A204.1 (cell line): Measurements from ENCODE around the gene PDIA5.
A peak's percentile ranks its signal among the peaks of the same experiment; 100 is the strongest.

ENCODE experiments used
- FAIRE-seq: peaks from 2 replicates; lab custom pipeline; 2012; peaks lifted over from hg19 to GRCh38; lab: Jason Lieb, UNC

Gene PDIA5

DNA sequence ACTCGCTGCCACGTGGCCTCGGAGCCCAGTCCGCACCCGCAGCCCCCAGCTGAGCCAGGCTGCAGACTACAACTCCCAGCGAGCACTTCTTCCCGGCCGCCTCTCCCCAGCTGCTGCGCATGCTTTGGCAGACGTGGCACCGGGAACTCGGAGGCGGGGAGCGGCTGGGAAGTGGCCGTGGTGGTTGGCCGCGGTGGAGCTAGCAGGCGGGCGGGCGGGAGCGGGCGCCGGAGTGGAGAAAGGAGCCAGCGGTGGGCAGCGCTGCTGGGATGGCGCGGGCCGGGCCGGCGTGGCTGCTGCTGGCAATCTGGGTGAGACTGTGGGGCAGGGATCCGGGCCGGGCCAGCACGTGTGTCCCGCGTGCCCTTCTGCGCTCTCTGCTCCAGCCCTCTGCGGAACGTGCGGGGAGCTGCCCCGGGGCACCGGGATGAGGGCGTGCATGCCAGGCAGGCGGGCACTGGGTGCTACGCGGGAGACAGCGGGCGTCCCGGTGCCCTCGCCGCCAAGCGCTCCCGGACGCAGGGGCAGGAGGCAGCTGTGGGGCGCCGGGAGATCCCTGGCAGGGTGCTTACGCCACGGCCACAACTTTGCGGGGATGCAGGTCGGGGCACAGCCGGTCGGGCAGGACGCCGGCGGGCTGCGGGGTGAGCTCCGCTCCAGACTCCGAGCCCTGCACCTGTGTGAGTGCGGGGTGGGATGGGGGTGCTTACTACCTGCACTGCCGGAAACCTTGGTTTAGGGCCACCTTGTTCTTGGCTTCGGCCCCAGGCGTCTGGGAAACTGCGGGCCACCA lies at the start of gene PDIA5:
TSS of gene PDIA5 (plus strand) at position 130 of the 793 bp plus-strand sequence. CDS start at position 270, 140 bp downstream.
- FAIRE-seq = no peak

DNA sequence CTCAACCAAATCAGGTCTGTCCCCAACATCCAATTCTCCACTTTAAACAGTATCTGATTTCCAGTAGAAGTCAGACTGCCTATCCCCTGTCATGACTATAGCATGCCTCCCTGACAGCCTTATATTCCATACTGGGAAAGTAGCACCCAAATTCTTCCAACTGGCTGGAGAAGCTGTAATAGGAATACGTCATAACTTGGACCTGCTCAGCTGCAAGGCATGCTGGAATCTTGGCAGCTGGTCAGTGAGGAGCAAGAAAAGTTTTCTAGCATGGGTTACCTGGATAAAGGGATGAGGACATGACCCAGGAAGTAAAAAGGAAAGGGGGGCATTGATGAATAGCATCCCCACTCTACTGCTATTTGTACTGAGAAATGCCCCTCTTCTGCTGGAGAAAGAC lies 48.1 kb upstream of the PDIA5 start:
- no peak for FAIRE-seq

DNA sequence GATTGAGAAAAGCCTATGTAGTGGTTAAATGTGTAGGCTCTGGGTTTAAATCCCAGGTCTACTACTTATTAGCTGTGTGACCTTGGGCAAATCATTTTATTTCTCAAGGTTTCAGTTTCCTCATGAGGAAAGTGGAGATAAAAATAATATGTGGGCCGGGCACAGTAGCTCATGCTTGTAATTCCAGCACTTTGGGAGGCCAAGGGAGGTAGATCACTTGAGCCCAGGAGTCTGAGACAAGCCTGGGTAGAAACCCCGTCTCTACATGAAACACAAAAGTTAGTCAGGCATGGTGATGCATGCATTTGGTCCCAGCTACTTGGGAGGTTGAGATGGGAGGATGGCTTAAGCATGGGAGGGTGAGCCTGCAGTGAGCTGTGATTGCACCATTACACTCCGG lies 47.7 kb upstream of the PDIA5 start:
- FAIRE-seq = no peak

DNA sequence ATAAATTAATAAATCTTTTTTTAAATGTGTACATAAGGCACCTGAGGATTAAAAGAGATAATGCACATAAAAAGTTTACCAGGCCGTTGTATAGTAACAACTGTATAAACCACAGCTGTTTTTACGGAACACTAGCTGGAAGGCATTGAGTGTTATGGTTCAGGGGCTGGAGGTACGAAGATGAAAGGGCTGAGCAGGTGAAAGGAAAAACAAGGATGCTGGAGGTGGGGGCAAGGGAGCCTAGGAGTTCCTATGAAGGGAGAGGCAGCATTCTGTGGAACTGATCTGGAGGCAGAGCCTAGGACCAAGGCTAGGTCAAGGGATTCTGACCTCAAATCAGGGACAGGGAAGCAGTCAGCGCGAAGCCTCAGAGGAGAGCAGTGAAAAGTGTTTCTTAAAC lies 47.2 kb upstream of the PDIA5 start:
- no peak for FAIRE-seq

DNA sequence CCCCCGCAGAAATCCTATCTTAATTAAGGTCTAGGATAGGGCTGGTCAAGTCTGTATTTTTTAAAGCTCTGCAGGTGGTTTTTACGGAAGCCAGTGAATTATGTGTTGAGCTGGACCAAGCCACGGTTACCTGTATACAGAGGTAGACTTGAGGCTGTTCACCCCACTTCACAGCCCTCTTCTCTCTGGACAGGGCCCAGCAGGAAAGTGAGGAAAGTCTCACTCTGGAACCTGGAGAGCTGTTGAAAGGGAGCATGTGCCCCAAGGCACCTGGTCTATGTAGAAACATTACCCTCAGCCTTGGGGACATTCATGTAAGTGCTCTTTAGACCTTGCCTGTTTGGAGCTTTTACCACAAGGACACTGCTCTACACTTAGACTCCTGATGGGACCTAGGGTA lies 46.1 kb upstream of the PDIA5 start:
- no peak for FAIRE-seq

DNA sequence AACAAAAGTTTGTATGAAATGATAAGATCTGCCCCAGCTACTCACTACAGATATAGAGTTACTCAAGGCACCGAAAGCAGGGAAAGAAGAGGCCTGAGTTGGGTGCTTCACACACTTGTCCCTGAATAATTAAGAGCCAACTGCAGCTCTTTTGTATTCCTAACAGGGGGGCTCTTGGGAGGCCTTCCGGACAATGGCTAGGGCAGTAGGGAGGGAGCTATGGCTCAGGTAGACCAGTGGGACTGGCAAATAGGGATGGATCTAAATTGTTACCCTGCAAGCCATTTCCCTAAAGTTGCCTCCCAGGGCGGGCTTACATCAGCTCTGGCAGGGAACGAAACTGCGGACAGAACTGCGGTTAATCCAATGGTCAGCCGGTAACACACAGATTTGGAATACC lies 45.4 kb upstream of the PDIA5 start:
- no peak for FAIRE-seq

DNA sequence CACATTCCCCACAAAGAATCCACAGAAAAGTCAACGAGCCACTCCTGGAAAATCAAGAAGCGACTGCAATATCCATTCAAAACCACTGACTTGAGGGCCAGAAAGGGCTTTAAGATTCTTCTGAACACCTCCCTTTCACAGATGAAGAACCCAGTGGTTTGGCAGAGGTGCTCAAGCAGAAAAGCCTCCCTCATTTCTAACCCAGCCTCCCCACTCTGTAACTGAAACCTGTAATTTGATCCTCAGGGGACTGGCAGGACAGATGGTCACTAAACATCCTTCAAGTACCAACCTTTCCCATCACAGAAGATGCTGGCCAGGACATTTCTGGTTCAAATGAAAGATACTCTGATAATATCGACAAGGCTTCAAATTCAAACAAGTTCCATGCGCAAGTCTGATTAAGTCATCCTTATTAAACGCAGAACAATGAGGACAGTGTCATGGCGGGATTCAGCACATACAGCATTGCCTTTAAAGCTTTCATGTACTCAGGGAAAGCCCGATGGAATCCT lies 44.8 kb upstream of the PDIA5 start:
- no peak for FAIRE-seq

DNA sequence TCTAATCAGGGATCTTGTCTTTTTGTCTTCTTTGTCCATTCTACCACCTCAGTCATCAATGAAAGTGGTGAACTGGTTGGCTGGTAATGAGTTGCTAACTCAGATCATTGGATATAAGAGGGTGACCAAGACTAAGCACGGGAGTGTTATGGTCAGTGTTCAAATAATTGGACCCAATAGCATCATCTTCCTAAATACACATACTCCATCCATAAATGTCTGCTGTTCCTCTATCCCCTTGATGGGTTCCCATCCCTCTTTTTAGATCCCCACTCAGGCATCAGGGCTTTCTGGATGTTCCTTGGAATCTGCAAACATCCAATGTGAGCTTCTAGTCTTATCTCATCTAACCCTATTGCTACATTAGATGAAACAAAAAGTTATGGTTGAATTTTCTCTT lies 42.8 kb upstream of the PDIA5 start:
- FAIRE-seq = no peak

DNA sequence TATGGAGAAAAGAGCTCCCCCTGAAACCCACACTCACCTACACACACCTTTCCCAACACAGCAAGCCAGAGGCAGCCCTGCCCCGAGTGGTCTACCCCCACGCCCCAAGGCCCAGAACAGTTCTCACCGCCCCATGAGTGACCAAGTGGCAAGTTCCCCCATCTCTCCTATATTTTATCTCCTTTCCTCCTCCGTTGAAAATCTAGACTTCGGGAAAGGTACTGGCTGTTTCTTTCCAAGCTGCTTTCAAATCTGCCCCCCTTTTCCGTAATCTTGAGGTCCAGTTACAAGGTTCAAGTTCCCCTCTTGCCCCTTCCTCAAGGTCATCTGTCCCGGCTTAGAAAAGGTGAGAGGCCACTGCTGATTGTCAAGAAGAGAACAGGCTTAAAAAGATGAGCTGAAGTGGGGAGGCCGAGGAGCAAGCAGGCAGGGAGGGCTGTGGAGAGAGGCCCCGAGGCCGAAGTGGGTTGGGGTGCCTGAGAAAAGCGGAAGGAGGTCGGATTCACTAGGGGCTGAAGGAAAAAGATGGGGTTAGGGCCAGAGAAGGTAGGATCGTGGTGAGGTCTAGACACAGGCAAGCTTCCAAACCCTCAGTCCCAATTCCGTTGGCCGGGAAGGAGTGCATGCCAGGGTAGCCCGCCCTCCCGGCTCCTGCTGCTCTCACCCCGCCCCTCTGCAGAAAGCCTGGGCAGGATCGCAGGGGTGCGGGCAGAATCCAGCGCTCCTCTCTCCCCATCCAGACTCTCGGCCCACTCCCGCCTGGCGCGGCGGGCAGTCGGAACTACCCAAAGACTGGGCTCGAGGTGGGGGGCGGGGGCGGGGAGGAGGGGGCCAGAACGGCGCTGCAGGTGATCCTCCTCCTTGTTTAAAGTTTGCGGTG lies 40.9 kb upstream of the PDIA5 start:
- FAIRE-seq = no peak

DNA sequence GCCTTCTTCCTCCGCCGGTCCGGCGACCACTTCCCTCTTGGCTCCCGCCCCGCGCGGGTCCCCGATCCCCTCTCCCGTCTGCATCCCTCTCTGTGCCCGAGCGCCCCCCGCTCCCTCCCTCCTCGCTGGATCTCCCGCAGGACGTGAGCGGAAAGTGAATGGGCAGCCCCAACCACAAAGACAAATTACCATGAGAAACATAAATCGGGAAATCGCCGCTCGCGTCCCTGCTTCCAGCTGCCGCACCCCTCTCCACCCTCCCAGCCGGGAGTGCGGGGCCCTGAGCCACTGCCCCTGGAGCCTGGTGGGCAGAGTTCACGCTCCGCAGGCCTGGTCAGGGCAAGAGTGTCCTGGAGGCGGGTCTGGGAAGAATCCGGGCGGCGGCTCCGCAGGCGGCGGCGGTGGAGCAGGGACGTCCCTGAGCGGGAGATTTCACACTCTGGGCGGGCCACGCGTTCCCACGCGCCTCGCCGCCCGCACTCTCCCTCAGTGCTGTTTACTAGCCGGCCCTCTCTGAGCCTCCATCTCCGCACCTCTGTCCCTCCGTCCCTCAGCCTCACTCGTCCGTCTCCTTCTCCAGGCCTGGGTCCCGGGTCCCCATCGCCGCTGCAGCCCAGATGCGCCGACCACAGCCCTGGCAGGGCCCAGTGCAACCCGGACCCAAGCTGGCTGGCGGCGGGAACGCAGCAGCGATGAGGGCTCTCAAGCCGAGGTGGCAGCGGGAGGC lies 40.1 kb upstream of the PDIA5 start:
- no peak for FAIRE-seq

DNA sequence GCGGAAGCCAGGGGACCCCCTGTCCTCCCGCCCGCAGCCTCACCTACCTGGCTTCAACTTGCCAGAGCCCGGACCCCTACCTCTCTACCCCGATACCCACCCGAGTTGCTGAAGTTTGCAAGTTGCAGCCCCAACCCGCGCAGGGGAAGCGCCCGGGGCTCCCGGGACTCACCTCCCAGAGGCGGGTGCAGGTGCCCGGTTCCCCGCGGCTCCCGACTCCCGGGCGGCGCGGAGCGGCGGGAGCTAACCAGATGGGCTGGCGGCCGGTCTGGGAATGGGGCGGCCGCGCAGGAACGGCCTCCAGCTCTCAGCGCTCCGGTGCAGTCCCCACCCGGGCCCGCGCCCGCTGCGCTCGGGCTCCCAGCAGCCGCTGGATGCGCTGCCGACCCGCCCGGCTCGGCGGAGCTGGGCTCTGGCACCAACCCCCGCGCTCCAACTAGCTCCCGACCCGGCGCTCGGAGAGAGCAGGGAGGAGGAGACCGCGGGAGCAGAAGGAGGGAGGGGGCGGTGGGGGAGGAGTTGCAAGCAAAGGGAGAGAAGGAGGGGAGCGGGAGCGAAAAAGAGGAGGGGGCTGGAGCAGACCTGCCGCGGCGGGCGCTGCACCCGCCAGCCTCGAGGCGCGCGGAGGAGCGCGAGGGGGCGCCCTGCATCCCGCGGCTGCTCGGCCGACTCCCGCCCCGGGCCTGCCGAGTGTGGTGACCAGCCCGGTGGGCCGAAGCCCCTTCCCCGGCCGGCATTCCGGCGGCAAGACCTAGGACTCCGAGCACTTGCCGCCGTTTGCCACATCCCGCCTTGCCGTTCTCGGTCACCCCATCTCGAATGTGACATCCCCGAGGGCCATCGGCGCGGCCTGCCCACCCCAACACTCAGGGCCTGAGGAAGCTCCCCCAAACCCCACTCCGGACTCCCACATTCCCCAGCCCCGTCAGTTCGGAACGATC lies 39.3 kb upstream of the PDIA5 start, which contains the start of gene SEMA5B:
TSS of gene SEMA5B (minus strand) at position 472 of the 941 bp plus-strand sequence. CDS start 66,500 bp downstream, outside the sequence.
- no peak for FAIRE-seq

DNA sequence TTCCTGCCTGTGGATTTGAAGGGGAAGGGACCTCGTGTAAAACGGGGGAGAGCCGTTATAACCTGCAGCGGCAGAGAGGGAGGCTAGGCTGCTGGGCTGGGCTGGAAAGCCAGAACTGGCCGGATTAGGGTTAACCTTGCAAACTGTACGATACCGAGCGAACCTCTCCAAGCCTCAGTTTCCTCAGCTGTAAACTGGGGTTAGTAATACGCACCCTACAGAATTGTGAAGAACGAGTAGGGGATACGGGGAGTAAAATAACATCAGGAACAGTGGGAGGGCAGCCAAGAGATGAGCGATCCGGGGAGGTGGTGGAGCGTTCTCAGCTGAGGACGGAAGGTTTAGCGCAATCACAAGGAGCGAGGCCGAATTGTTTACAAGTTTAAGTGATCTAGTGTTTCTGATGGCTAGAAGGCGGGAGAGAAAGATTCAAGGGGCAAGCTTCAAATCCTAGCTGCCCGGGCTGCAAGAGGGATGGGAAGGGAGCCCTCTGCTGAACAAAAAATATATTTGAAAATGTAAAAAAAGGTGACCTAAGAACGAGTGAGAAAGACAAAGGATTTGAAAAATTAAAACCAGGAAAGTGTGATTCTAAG lies 38.5 kb upstream of the PDIA5 start:
- peak; percentile 95 for FAIRE-seq

DNA sequence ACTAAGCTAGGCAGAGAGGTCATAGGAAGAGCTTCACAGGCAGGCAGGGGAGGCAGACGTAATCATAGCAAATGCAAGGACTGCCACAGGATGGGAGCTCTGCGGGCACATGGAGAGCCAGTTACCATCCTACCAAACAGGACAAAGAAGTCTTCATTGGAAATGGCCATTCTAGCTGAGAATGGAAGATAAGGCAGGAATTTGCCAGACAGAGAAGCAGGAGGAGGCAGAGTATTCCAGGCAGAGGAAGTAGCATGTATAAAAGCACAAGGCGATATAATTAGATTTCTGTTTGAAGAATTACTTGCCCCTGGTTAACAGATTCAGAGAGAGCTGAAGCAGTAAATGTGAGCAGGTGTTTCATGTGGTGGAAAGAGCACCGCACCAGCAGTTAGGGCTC lies 35.8 kb upstream of the PDIA5 start:
- no peak for FAIRE-seq

DNA sequence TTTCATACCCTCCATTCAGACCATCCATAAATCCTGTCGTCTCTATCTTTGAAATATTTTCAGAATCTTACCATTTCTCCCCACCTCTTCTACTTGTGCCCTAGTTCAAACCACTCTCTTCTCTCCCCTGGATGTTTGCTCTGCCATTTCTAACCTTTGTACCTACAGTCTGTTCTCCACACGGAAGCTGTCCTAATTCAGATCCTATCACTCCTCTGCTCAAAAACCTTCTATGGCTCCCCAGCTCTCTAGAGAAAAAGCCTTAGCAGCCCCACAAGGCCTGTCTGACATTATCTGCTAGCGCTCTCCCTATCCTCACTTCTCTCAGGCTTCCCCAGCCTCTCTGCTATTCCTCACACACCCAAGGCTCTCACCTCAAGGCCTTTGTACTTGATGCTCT lies 34.8 kb upstream of the PDIA5 start:
- FAIRE-seq = no peak

DNA sequence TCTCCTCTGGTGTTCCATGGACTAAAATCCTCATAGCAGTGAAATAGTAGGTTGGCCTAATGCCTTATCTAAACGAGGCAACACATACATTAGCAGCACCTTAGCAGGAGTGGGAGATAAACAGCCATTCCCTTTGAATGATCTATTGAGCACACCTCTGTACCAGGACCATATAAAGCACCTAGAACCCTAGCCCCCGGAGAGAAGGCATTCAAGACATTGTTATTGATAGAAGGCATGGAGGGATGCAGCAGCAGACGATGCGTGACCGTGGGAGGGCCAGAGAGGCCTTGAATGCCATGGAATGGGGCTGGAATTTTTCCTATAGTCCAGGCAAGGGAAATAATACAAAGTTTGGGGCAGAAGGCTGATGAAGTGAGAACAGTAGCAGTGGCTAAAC lies 32.7 kb upstream of the PDIA5 start:
- no peak for FAIRE-seq

DNA sequence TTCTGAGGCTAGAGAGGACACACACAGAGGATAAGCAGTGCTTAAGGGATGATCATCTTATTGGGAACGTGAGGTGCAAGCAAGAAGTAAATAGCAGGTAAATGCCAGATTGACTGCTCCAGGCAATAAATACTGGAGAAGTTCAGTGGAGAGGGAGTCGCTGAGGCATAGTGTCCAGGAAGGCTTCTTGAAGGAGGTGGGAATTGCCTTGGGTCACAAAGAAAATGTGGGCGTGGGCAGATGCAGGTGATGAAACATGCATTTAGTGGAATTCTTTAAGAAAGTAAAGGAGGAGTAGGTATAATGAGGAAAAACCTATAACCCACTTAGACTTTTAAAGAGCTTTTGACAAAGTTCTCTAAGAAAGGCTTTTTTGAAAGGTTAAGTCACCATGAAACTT lies 31.8 kb upstream of the PDIA5 start:
- FAIRE-seq = no peak

DNA sequence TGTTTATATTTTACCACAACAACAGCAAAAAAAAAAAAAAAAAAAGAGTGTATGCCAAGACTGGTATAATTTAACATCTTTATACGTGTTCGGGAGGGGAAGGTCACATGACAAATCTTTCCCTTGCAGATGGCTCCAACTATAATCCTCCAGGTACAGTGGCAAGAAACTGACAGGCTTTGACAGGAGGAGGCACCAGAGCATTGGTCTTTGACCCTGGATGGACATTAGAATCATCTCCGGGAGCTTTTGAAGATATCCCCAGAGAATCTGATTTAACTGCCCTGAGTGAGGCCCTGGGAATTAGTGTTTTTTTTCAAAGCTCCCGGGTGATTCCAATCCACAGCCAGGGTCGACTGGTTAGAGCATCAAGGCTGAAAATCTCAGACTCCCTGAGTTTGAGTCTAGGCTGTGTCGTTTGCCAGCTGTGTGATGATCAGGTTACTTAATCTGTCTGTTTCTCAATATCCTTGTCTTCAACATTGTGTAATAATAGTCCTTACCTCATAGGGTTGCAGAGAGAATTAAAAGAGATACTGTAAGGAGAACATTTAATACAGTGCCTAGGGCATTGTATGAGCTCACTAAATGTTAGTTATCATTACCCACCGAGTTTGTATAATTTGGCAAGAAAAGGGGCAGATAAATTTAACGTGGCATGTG lies 30.3 kb upstream of the PDIA5 start:
- FAIRE-seq = no peak

DNA sequence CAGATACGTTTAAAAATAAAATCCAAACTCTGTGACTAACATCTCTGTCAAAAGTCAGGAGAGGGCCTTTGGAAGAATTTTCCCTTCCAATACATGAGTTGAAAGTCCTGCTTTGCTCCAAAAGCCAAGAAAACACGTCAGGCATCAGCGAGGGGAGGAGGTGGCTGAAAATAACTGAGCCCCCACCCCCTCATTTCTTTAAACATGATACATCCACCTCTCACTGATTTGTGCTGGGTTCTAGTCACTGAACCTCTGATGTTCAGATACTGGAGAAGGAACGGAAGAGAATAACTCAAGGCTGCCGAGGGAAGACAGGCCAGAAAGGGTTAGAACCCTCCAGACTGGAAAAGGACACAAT lies 29.8 kb upstream of the PDIA5 start:
- no peak for FAIRE-seq

DNA sequence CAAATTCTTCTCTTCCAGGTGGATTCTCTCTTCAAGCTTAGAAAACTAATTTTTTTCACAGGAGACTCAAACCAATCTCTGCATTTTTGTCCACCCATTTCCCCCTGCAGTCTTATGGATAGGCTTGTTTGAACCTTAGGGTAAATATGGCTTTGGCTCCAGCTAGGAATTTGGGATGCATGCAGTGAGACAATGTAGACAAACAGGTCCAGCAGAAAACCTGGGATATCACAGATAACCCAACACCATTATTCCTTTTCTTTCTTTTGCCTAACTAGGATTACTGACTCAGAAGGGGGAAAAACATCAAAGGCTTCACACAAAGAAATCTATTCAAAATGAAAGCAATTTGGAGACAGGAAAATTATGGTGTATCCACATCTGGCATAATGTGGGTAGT lies 28.1 kb upstream of the PDIA5 start:
- FAIRE-seq = no peak

DNA sequence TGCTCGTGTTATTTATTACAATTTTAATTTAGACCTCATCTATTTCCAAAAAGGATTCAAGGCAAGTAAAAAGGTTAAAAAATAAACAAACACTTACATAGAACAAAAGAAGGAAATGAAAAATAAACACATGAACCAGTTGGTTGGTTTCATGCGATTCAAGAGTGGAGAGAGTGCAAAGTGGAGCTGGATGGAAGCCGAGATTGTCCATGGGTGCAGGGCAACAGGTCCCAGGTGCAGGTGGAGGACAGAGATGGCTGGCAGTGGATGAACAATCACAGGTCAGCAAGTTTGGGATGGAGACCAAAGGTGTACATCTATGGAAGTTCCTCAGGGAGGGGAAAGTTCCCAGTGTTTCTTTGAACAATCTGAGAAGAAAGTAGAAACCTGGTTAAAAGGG lies 27.6 kb upstream of the PDIA5 start:
- FAIRE-seq = no peak

DNA sequence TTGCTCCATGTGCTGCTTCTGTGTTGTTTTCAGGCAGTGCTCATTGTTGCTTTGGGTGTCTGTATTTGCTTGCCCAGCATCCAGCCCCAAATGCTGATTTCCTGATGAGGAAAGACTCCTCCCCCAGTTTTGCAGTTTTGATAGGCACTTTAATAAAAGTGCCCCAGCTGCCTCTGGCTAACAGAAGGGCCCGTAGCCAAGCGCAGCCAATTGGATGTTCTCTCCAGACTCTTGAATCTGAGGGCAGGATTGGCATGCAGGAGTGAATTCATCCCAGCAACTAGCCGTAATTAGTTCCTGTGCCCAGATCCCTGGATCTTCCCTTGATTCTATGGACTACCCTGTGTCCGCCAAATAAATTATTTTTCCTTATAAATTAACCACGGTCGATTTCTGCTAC lies 24.4 kb upstream of the PDIA5 start:
- no peak for FAIRE-seq
